ENCODE results near the gene VSTM4.

The VSTM4 gene

GRCh38 chr10:49070701-49071100, 44.6 kb downstream of the VSTM4 start:
- DNase-seq (ENCODE audit: low spot score), result no peak

DNA sequence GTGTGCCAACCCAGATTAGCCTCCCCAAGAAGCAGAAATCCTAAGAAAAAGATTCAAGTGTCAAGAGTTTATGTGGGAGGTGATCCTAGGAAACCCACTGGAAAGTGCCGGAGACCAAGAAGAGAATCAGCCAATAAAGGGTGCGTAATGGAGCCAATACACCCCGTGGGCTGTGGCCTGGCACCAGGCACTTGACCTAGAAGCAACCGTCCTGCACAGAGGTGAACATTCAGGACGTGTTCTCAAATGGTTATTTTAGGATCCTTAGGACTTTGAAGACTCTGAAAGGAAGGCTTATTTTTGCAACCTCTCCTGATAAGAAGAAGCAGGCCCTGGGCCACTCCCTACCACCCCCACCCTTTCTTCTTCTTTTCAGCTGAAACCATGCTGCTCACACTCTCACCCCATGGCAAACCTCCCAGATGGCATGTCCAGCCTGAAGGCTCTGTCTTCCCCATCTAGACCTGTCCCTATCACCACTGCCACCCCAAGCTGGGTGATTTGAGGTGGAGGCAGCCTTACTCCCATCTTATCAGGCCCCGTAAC, 46.6 kb downstream of the VSTM4 start:
- DNase-seq (ENCODE audit: low spot score), result no peak

DNA sequence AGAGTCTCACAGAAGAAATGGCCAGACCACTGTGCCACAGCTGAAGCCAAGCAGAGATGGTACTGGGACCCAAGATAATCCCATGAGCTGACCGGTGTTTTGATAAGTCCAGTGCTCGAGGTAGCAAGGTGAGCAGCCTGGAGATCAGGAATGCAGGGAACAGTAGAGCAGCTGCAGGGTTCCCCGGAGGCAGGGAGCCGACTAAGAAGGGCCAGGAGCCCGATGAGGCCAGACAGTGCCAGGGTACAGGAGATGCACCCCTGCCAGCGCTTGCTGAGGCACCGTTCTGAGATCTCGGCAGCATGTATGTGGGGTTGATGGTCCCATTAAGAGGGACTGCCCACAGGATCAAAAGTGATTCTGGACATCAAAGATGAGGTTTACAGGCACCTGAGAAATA, 47.1 kb downstream of the VSTM4 start:
- no peak for DNase-seq (ENCODE audit: low spot score)

GRCh38 chr10:49066944-49067730, 48.2 kb downstream of the VSTM4 start:
- no peak for DNase-seq (ENCODE audit: low spot score)

DNA sequence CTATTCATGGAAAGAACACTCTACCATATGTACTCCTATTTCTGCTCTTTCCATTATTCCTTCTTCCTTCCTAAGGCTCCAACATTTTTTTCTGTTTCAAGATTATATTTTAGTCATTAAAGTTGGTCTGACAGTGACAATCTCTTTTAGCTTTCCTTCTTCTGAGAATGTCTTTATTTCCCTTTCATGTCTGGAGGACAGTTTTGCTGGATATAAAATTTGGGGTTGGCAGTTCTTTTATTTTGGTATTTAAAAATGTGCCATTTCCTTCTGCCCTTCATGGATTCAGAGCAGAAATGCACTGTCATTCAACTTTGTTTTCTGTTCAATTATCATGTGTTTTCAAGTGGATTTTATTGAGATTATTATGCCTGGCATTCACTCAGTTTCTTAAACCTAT, 53.1 kb downstream of the VSTM4 start:
- no peak for DNase-seq (ENCODE audit: low spot score)

- DNase-seq (ENCODE audit: low spot score), result no peak
Observed at GRCh38 chr10:49061667-49062066, 53.7 kb downstream of the VSTM4 start.

DNA sequence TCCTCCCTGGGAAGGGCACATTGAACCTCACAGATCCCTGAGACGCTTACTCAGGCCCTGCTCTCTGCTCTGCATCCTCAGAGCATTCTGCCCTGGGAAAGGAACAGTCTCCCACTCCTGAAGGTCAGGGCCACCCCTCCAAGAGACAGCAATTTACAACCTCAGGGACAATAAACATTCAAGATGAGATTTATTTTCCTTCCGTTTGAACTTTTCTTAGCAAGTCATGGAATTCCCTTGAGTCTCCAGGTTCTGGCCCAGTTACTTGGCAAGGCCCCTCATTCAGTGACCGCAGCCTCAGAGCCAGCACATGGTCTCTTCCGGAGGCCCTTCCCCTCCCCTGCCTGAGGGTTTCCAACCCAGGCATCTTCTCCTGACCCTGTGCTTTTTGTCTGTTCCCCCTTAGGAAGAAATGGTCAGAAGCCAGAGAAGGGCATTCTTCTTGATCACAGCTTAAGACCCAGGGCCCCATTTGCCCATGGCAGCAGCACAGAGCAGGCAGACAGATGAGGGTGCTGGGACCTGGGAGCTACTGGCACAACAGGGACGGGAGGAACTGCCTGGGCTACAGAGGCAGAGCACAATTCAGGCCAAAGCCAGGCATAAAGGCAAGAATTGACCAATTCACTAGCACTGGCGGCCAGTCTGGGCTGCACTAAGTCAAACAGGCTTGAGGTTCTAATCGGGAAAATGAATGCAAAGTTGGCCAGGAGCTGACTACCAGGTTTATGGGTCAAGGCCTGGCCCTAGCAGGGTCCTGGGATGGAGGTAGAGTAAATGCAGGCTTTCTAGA, 56.7 kb downstream of the VSTM4 start:
- no peak for DNase-seq (ENCODE audit: low spot score)

GRCh38 chr10:49057231-49057880, 58.0 kb downstream of the VSTM4 start:
- DNase-seq (ENCODE audit: low spot score), result no peak

DNA sequence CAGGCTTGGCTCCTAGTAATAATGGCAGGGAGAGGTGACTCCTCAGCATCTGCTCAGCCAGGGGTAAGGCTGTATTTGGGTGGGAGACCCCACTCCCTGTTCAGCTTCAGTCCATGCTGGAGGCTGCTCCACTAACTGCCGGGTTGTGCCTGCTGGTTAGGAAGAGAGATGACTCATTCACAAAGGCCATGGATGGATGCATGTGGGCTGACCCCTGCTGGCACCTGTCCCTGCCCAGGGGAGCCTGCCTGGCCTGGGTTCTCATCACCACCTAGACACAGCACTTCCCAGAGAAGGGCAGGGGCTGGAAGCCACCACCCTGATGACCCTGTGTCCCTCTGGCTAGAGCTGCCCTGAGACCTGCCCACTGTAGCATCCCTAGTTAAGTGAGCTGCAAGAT, 59.0 kb downstream of the VSTM4 start:
- no peak for DNase-seq (ENCODE audit: low spot score)

GRCh38 chr10:49055221-49055849, 60.0 kb downstream of the VSTM4 start:
- DNase-seq (ENCODE audit: low spot score), result no peak

DNA sequence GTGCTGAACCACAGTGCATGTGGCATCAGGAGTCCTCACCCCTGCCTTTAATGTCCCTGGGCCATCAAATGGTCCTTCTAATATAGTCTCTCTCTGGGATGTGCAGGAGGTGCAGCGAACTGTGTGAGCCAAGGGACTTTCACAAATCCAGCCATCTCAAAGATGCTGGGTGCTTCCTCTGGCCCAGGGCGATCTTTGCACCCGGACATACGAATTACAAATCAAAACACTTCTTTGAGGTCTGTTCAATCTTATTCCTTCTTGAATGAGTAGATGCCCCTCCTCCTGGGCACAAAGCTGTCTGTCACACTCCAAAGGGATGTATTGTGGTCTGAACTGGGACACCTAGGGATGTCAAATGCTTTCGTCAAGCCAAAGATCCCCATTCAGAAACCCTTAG, 60.6 kb downstream of the VSTM4 start:
- no peak for DNase-seq (ENCODE audit: low spot score)

DNA sequence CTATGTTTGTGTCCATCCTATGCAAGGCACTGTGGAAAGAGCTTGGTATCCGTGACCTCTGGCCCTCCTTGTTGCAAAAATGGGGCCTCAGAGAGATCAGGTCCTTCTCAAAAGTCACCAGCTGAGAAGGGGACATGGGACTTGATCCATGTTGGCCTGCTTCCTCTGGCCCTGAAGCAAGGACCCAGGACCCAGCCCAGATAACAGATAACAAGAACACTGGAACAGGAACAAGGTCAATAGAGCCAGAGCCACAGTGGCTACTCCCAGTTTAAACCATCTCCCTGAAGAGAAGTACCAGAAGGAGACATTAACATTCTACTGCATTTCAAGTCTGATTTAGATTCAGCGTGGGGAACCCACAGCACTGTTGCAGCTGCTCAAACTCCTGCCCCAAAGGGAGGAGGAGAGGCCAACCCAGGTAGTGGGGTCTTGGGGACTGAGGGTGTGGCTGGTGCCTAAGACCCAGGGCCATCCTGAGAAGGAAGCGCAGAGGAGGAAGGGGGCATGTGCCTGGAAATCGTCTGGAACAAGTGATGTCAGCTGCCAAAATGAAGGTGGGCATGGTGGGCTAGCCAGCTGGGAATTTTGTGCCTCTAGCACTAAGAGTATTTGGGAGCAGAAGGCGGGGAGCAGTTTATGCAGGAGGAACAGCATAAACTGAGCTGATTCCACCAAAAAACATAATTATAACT, 61.2 kb downstream of the VSTM4 start:
- DNase-seq (ENCODE audit: low spot score), result no peak

DNA sequence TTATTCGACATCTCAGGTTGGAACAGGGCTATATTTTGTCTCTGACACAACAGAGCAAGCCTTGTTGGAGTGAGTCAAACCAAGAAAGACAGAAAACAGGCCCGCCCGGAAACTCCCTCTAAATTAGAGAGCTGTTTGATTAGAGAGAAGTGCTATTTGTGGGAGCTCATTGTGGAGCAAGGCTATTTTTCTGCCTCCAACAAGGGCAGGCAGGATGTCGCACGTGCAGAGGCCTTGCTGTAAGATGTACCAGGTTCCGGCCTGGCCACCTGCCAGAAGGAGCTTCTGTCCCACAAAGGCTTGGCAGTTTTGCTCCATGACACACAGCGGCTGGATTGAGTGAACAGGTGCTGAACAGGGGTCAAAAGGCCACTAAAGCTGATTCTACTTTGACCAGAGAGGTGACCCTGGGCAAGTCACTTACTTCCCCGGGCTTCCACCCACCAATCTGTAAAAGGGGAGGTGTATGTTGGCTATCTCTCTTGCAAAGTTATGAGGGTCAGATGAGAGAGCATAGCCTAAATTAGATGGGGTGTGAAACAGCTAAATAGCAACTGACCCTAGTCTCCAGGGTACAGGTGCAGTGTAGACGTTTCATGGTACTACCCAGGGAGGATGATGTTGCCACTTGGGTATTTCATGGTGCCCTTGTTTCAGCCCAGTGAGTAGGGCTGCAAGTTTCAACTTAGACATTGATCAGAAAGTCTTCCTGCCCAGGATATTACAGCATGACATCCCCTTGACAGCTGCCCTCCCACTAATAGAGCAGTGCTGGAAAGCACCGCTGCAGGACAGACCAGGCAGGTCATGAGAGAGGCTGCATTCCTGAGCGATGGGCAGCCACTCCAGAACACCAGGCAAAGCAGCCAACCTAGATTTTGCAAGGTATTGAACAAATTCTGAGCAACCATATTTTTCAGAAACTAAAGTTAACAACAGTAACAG, 62.0 kb downstream of the VSTM4 start:
- no peak for DNase-seq (ENCODE audit: low spot score)

- DNase-seq (ENCODE audit: low spot score), result no peak
Observed at GRCh38 chr10:49052069-49052468, 63.3 kb downstream of the VSTM4 start.

GRCh38 chr10:49050906-49051305, 64.4 kb downstream of the VSTM4 start:
- DNase-seq (ENCODE audit: low spot score), result no peak

GRCh38 chr10:49050366-49050765, 65.0 kb downstream of the VSTM4 start:
- DNase-seq (ENCODE audit: low spot score), result no peak

GRCh38 chr10:49049660-49050059, 65.7 kb downstream of the VSTM4 start:
- DNase-seq (ENCODE audit: low spot score), result no peak

GRCh38 chr10:49047128-49047639, 68.1 kb downstream of the VSTM4 start:
- DNase-seq (ENCODE audit: low spot score), result no peak

GRCh38 chr10:49044293-49045193, 70.8 kb downstream of the VSTM4 start:
- DNase-seq (ENCODE audit: low spot score), result no peak

Measured in RKO (cell line).